WTC11 (cell line): Measurements from ENCODE around the gene ZSWIM4. TPM values are rescaled to one million over a fixed set of nuclear protein-coding genes. Genes with fewer than 3 reads are reported as not detected.

Source experiments
- ATAC-seq: fragments of 200-7000 bp; cut with Tn5 transposase; 2 replicates; pipeline ENCODE4 v1.10.0; 2021; ENCODE audit warnings: mild to moderate bottlenecking, moderate library complexity
- CTCF ChIA-PET: fragments of 300-600 bp; sonication (Branson Sonifier 250); formaldehyde crosslinking; loops from one replicate; lab custom pipeline; 2021; ENCODE audit warnings: antibody characterized with exemption; lab: Charles Lee
- POLR2A ChIA-PET: fragments of 350-600 bp; sonication (Branson Sonifier 250); formaldehyde crosslinking; loops from one replicate; lab custom pipeline; 2021; ENCODE audit warnings: antibody characterized with exemption; lab: Charles Lee
- DNase-seq: peaks from one replicate; pipeline ENCODE4 v3.0.0; 2021; ENCODE audit warnings: low spot score
- H3K27ac Mint-ChIP-seq: 2 replicates; pipeline ENCODE4 v1.8.0; 2021; ENCODE audit warnings: mixed read lengths
- H3K27me3 Mint-ChIP-seq: 2 replicates; pipeline ENCODE4 v1.8.0; 2021; ENCODE audit warnings: low read depth, mild to moderate bottlenecking, moderate library complexity, mixed read lengths
- H3K36me3 Mint-ChIP-seq: 2 replicates; pipeline ENCODE4 v1.8.0; 2021; ENCODE audit warnings: mixed read lengths
- H3K4me1 Mint-ChIP-seq: 2 replicates; pipeline ENCODE4 v1.8.0; 2022; ENCODE audit warnings: mixed read lengths
- H3K4me3 Mint-ChIP-seq: 2 replicates; pipeline ENCODE4 v1.8.0; 2021; ENCODE audit warnings: mild to moderate bottlenecking, moderate library complexity, mixed read lengths
- H3K9me3 Mint-ChIP-seq: 2 replicates; pipeline ENCODE4 v1.8.0; 2021; ENCODE audit warnings: mixed read lengths
- CBFB ChIP-seq: sonication (generic); formaldehyde crosslinking; IDR thresholded peaks from 2 replicates; pipeline ENCODE4 v1.8.1; 2022; ENCODE audit warnings: mild to moderate bottlenecking, low read depth, missing genetic modification reagents
- E2F1 ChIP-seq: sonication (generic); formaldehyde crosslinking; IDR thresholded peaks from 2 replicates; pipeline ENCODE4 v1.8.0; 2022; ENCODE audit warnings: mild to moderate bottlenecking, missing genetic modification reagents
- EMX1 ChIP-seq: fragments of 250-450 bp; sonication (Bioruptor Pico); IDR thresholded peaks from 2 replicates; pipeline ENCODE4 v1.8.0; 2021; ENCODE audit warnings: mild to moderate bottlenecking
- ERG ChIP-seq: fragments of 250-450 bp; sonication (Bioruptor Pico); IDR thresholded peaks from 2 replicates; pipeline ENCODE4 v1.8.0; 2021; ENCODE audit warnings: mild to moderate bottlenecking
- GRHL2 ChIP-seq: fragments of 250-450 bp; sonication (Bioruptor Pico); IDR thresholded peaks from 2 replicates; pipeline ENCODE4 v1.8.0; 2022; ENCODE audit warnings: mild to moderate bottlenecking, moderate library complexity; ENCODE audit not compliant: insufficient replicate concordance, severe bottlenecking
- NFYB ChIP-seq: sonication (generic); formaldehyde crosslinking; conservative IDR thresholded peaks from 2 replicates; pipeline ENCODE4 v1.8.0; 2022; ENCODE audit warnings: low read depth, missing genetic modification reagents
- PRDM15 ChIP-seq: sonication (generic); formaldehyde crosslinking; IDR thresholded peaks from 2 replicates; pipeline ENCODE4 v1.8.0; 2022; ENCODE audit warnings: missing genetic modification reagents
- PREB ChIP-seq: sonication (generic); formaldehyde crosslinking; IDR thresholded peaks from 2 replicates; pipeline ENCODE4 v1.8.1; 2022; ENCODE audit warnings: mild to moderate bottlenecking, missing genetic modification reagents, moderate library complexity, borderline replicate concordance
- PRRX2 ChIP-seq: fragments of 250-450 bp; sonication (Bioruptor Pico); IDR thresholded peaks from 2 replicates; pipeline ENCODE4 v1.8.0; 2021; ENCODE audit warnings: mild to moderate bottlenecking
- SMAD4 ChIP-seq: sonication (generic); formaldehyde crosslinking; IDR thresholded peaks from 2 replicates; pipeline ENCODE4 v1.8.0; 2022; ENCODE audit warnings: mild to moderate bottlenecking, missing genetic modification reagents
- USF2 ChIP-seq: sonication (generic); formaldehyde crosslinking; IDR thresholded peaks from 2 replicates; pipeline ENCODE4 v1.8.1; 2023; ENCODE audit warnings: mild to moderate bottlenecking, missing genetic modification reagents, moderate library complexity
- ZNF138 ChIP-seq: sonication (generic); formaldehyde crosslinking; conservative IDR thresholded peaks from 2 replicates; pipeline ENCODE4 v1.8.1; 2022; ENCODE audit warnings: mild to moderate bottlenecking, moderate library complexity, missing genetic modification reagents
- ZNF281 ChIP-seq: sonication (generic); formaldehyde crosslinking; IDR thresholded peaks from 2 replicates; pipeline ENCODE4 v1.8.0; 2023; ENCODE audit warnings: mild to moderate bottlenecking, missing genetic modification reagents
- ZNF317 ChIP-seq: sonication (generic); formaldehyde crosslinking; IDR thresholded peaks from 2 replicates; pipeline ENCODE4 v1.8.1; 2023; ENCODE audit warnings: low read depth, mild to moderate bottlenecking, moderate library complexity, missing genetic modification reagents, borderline replicate concordance
- ZNF423 ChIP-seq: fragments of 250-450 bp; sonication (Bioruptor Pico); IDR thresholded peaks from 2 replicates; pipeline ENCODE4 v2.1.2; 2022; ENCODE audit warnings: mild to moderate bottlenecking, moderate library complexity
- ZNF425 ChIP-seq: fragments of 250-450 bp; sonication (Bioruptor Pico); conservative IDR thresholded peaks from 2 replicates; pipeline ENCODE4 v1.9.0; 2021; ENCODE audit warnings: mild to moderate bottlenecking
- total RNA-seq: library from RNA; stranded (reverse); gene quantifications from 3 replicates; pipeline ENCODE4 v1.2.3, GENCODE V29; 2021

Gene ZSWIM4
- total RNA-seq, 1 experiment from 2014 or later = 33.4 TPM

- Mint-ChIP-seq H3K27me3 (no peaks in the 10 kb centered on the region; the same call in 1 of the 2 replicates), H3K4me1 (peaks cover 34% of the 10 kb centered on the region), H3K27ac (peak overlapping the region; percentile 75), H3K4me3 (peak overlapping the region; percentile 51), H3K9me3 (no peaks in the 10 kb centered on the region), H3K36me3 (no peaks in the 10 kb centered on the region)
- DNase-seq (no peak), ATAC-seq (no peak)
- CTCF ChIA-PET = interaction anchor here (1.1 to 3.4 kb wide), 3 partner anchors 13 to 44 kb away, joined by 3 to 33 read pairs (median 6); no protein-coding TSS in a partner anchor
- no peak for TF ChIP-seq ZNF281 (CRISPR knock-in tag)
- no peak for TF ChIP-seq ERG
- no peak for TF ChIP-seq SMAD4 (CRISPR knock-in tag)
- no peak for TF ChIP-seq PREB (CRISPR knock-in tag)
- TF ChIP-seq EMX1 (CRISPR knock-in tag) = no peak
- TF ChIP-seq CBFB (CRISPR knock-in tag) = no peak
- TF ChIP-seq ZNF425 (CRISPR knock-in tag) = no peak
- TF ChIP-seq GRHL2 = no peak
- no peak for TF ChIP-seq PRRX2 (CRISPR knock-in tag)
- TF ChIP-seq NFYB (CRISPR knock-in tag) = no peak
- no peak for TF ChIP-seq ZNF317
- no peak for TF ChIP-seq E2F1 (CRISPR knock-in tag)
- TF ChIP-seq ZNF423 (CRISPR knock-in tag) = no peak
- no peak for TF ChIP-seq ZNF138 (CRISPR knock-in tag)
- no peak for TF ChIP-seq PRDM15 (CRISPR knock-in tag)
- no peak for TF ChIP-seq USF2
- POLR2A ChIA-PET = interaction anchor here (0.7 kb wide), 1 partner anchor 26 kb away, joined by 3 read pairs; no protein-coding TSS in a partner anchor
Observed at GRCh38 chr19:13848798-13849676, 53.8 kb downstream of the ZSWIM4 start.
